SK-N-SH treated with all-trans-retinoic acid at 6 μM for 48 hours (cell line): ENCODE data around the gene EIF2D.
"Not testable (repeated sequence)": the region's sequence is repeated elsewhere in the genome, so short reads cannot be mapped to it uniquely, and the experiment has no call there.

Source experiments
- CSDC2 ChIP-seq: fragments of 250-450 bp; sonication (Bioruptor Pico); IDR thresholded peaks from 2 replicates; pipeline ENCODE4 v1.5.0; 2020; ENCODE audit warnings: mild to moderate bottlenecking, moderate library complexity
- PPARA ChIP-seq: fragments of 250-450 bp; sonication (Bioruptor Pico); IDR thresholded peaks from 2 replicates; pipeline ENCODE4 v1.5.0; 2020; ENCODE audit warnings: mild to moderate bottlenecking, borderline replicate concordance
- ZFP3 ChIP-seq: fragments of 250-450 bp; sonication (Bioruptor Pico); IDR thresholded peaks from 2 replicates; pipeline ENCODE4 v1.5.0; 2020; ENCODE audit warnings: mild to moderate bottlenecking, moderate library complexity
- ZNF565 ChIP-seq: fragments of 450-650 bp; formaldehyde crosslinking; conservative IDR thresholded peaks from 2 replicates; pipeline ENCODE4 v1.5.0; 2020; ENCODE audit warnings: low read depth, mild to moderate bottlenecking, moderate library complexity
- ZNF8 ChIP-seq: fragments of 450-650 bp; formaldehyde crosslinking; IDR thresholded peaks from 2 replicates; pipeline ENCODE4 v1.5.0; 2020; ENCODE audit warnings: mild to moderate bottlenecking, moderate library complexity
- TF ChIP-seq, protein P1 (sequence below): fragments of 250-450 bp; sonication (Bioruptor Pico); IDR thresholded peaks from 2 replicates; pipeline ENCODE4 v1.8.0; 2020; ENCODE audit warnings: mild to moderate bottlenecking, moderate library complexity, borderline replicate concordance

DNA sequence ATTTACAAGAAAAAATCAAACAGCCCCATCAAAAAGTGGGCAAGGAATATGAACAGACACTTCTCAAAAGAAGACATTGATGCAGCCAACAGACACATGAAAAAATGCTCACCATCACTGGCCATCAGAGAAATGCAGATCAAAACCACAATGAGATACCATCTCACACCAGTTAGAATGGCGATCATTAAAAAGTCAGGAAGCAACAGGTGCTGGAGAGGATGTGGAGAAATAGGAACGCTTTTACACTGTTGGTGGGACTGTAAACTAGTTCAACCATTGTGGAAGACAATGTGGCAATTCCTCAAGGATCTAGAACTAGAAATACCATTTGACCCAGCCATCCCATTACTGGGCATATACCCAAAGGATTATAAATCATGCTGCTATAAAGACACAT is 29.8 kb upstream of the EIF2D start:
- TF ChIP-seq ZNF8; ZNF565 (CRISPR knock-in tag); CSDC2; PPARA (CRISPR knock-in tag); ZFP3 (CRISPR knock-in tag): not testable (repeated sequence)
- TF ChIP-seq, protein P1, sequence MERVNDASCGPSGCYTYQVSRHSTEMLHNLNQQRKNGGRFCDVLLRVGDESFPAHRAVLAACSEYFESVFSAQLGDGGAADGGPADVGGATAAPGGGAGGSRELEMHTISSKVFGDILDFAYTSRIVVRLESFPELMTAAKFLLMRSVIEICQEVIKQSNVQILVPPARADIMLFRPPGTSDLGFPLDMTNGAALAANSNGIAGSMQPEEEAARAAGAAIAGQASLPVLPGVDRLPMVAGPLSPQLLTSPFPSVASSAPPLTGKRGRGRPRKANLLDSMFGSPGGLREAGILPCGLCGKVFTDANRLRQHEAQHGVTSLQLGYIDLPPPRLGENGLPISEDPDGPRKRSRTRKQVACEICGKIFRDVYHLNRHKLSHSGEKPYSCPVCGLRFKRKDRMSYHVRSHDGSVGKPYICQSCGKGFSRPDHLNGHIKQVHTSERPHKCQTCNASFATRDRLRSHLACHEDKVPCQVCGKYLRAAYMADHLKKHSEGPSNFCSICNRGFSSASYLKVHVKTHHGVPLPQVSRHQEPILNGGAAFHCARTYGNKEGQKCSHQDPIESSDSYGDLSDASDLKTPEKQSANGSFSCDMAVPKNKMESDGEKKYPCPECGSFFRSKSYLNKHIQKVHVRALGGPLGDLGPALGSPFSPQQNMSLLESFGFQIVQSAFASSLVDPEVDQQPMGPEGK, result not testable (repeated sequence)
